GM12801 (cell line): Measurements from ENCODE around the gene C10orf143.

Experiments used
- CTCF ChIP-seq: IDR thresholded peaks from one replicate; pipeline ENCODE4 v1.5.1; 2011; ENCODE audit warnings: control low read depth; ENCODE audit not compliant: insufficient read length; ENCODE audit errors: extremely low read depth

Gene C10orf143

GRCh38 chr10:130021383-130021950 is 89.2 kb downstream of the C10orf143 start:
- no peak for TF ChIP-seq CTCF

- no peak for TF ChIP-seq CTCF
Measured at GRCh38 chr10:130020651-130021382, 89.8 kb downstream of the C10orf143 start.

GRCh38 chr10:130018730-130019185 is 91.9 kb downstream of the C10orf143 start:
- no peak for TF ChIP-seq CTCF

- no peak for TF ChIP-seq CTCF
Measured at GRCh38 chr10:130018265-130018664, 92.4 kb downstream of the C10orf143 start.

- no peak for TF ChIP-seq CTCF
Measured at GRCh38 chr10:130017631-130018022, 93.0 kb downstream of the C10orf143 start.

GRCh38 chr10:130016993-130017630 is 93.5 kb downstream of the C10orf143 start:
- no peak for TF ChIP-seq CTCF

- TF ChIP-seq CTCF, result no peak
Measured at GRCh38 chr10:130016095-130016494, 94.5 kb downstream of the C10orf143 start.
